HG03520 (cell line): ENCODE measurements around the gene EML6.

ENCODE experiments used
- ATAC-seq: cut with Tn5 transposase; IDR thresholded peaks from one replicate; pipeline ENCODE4 v1.9.1; 2021; ENCODE audit warnings: mild to moderate bottlenecking, moderate library complexity; ENCODE audit not compliant: unreplicated experiment

The EML6 gene

GRCh38 chr2:54789878-54790277, 66.4 kb downstream of the EML6 start:
- ATAC-seq = no peak

- ATAC-seq = no peak
Measured at GRCh38 chr2:54791831-54792230, 68.4 kb downstream of the EML6 start.

GRCh38 chr2:54797307-54797706, 73.8 kb downstream of the EML6 start:
- no peak for ATAC-seq

DNA sequence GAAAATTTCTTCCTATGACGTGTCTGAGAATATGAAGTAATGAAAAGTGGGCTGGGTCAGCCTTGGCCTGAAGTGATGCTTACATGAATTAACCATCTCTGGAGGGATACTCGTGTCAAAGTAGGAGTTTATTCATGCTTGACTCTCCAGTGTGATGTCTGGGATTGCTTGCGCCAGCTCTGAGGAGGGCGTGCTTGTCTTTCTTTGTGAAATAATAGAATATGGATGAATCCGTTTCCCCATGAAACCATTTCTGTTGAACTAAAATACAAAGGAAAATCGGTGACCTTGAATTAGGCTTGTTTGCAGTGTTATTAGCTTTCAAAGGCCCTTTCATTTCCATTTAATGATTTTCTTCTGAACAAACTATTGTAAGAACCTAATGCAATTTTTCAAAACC, 77.9 kb downstream of the EML6 start:
- ATAC-seq = no peak

DNA sequence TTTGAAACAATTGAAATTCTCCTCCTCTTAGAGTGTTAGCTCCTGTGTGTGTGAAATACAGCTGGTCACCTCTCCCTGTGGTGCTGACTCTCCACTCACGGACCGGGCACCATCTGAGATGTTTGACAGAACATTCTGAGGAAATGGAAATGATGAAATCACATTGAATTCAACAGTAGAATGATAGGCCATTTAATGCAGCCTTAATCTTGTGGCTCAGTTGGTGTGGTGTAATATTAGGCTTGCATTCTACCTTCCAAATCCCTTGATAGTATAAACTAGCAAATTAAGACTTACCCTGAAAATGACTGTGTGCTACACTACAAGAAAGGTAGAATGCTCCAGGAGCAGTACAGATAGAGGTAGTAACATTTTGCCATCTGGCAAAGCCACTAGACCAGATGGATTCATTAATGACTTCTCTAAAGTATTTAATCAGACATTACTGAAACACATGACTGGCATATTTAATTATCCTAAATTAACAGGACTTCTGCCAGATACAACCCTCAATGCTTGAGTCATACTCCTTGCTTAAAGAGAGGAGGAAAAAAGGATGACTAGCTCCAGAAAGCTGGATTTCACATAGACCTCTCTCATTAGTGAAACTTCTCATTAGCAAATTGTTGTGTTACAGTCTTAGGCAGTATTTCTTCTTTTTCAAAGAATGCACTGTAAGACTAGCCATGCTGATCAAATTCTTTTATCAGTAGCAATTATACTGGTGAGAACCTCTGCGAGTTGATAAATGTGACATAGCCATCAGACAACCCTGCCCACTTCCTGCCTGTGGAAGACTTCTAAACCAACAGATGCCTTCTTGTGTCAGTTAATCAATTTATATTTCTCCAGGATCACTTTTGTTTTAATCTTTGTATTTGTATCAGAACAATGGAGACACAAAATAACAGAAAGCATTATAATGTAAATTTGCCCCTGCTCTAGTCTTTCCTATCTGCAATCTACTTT, 80.6 kb downstream of the EML6 start:
- no peak for ATAC-seq

DNA sequence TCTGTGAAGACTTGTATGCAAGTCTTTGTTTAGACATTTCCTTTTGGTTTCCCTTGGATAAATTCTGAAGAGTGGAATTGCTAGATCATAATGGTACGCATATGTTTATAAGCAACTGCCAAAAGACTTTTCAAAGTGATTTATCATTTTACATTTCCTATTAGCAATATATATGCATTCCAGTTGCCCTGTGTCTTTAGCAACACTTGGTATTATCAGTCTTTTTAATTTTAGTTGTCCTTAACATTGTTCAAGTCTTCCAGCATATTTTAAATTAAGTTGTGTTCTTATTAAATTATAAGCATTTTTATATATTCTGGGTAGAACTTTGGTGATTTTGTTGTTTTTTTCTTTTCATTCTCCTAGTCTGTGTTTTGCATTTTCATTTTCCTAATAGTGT, 81.8 kb downstream of the EML6 start:
- ATAC-seq = no peak

GRCh38 chr2:54806975-54807374, 83.5 kb downstream of the EML6 start:
- no peak for ATAC-seq

GRCh38 chr2:54808661-54809060, 85.2 kb downstream of the EML6 start:
- no peak for ATAC-seq

DNA sequence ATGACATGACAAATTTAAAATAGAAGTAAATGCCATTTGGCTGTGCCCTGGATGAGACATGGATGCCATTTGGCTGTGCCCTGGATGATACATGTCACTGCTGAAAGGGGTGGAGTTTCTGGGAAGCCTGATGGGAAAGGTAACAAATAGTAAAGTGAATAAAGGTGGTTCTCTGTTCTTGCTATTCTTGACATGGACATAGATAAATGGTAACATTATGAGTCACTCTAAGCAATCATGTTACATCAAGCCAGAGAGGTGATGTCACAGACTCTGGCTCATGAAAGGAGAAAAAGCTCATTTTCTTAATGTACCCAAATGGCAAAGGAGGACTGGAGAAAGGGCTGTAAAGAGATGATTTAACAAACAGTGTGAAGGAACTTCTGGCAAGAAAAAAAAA, 86.4 kb downstream of the EML6 start:
- ATAC-seq = no peak

DNA sequence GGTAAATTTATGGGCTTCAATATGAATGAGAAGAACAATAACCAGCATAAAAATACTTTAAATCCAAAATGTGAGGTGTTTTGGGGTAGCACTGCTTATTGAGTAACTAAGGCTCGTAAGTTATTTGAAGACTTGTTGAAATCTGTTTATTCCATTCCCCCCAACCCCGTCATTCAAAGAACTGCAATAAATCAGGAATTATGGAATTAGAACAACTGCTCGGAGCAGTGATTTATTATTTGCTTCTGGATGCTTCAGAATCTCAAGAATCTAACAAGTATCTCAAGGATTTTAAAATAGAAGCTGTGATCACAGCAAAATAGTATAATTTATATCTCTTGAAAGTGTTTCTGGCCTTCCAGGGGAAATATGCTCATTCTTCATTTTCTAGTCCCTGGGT, 86.8 kb downstream of the EML6 start:
- ATAC-seq = no peak

DNA sequence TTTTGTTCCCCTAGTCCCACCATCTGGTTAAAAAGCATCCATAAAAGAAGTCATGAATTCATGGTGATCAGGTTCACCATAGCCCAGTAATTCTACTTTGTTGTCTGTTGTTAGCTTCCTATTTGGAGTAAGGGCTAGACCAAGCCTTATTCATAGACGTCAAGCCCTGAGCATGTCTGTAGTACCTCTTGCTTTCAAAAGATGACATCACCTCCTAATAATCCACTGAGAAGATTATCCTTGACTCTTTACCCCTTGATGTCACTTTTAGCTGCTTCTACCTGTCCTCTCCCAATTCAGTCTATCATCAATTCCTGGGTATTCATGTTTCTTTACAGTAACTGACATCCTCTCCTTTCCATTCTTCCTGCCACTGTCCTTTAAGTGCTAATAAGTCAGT, 90.1 kb downstream of the EML6 start:
- no peak for ATAC-seq

DNA sequence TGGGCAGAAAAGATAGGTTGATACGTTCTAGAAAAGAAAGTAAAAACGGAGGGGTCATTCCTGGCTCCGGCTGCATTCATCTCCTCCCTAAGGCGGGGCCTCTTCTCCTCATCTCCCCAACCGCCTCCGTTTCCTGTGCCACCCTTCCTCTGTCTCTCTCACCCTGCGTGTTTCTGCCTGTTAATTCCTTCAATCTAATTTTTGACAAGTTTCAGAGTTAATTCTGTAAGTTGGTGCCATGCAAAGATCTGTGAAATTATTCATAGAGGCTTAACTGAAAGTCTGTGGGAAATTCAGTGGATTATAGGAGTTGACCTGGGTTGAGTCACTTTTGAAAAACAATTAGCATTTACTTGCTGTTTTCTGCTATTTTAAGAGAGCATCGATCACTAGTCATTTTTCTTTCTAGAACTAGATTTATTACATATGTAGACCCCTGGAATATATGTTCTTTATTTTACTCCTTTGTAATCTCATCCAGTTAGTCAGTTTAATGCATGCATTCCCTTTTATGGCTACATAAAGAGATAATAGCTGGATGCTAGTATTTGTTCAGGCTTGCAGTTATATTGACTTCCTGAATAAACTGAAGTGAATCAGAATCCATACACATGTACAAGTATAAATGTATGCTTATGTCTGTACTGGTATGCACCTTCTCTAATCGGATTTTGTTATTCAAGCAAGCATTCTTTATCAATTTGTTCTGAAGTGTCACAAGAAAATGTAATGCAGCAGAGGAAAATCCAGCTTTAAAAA, 91.1 kb downstream of the EML6 start:
- ATAC-seq = no peak

- ATAC-seq = no peak
Measured at GRCh38 chr2:54815148-54815539, 91.7 kb downstream of the EML6 start.

GRCh38 chr2:54818226-54818625, 94.8 kb downstream of the EML6 start:
- no peak for ATAC-seq

DNA sequence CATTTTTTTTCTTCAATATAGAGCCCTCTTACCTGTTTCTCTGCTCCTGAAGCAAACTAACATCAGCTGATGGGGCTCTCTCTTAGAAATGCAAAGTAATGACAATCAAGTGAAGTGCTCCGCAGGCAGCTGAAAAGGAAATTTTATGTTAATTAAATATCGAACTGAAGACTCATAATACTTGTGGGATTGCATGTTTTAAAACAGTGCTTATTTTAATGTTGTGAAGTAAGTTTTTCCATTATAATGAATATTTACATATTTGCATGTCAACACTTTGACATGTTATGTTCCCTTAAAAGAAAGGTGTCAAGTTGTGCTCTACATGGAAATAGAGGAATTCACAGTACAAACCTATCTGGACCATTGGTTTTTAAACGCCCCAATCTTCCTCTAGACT, 97.1 kb downstream of the EML6 start:
- ATAC-seq = no peak

DNA sequence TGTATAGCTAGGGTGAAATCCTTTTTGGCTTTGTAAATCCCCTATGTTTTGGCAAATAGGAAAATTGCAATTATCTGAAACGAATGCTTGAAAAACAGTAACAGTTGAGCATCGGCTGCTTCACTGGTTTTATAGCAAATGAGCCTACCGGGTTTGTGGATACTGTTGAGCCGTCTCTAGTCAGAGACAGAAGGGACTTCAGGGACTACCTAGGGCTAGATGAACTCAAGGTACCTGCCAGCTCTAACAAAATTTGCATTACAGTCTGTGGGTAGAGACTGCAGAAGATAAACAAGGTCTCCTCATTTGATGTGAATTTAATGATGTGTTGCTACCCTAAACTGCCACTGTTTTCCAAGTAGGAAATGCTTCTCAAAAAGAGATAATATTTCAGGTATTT, 101.1 kb downstream of the EML6 start:
- no peak for ATAC-seq

GRCh38 chr2:54830546-54830945, 107.1 kb downstream of the EML6 start:
- no peak for ATAC-seq

GRCh38 chr2:54831480-54831879, 108.0 kb downstream of the EML6 start:
- ATAC-seq = no peak

GRCh38 chr2:54834721-54835120, 111.3 kb downstream of the EML6 start:
- ATAC-seq = no peak

DNA sequence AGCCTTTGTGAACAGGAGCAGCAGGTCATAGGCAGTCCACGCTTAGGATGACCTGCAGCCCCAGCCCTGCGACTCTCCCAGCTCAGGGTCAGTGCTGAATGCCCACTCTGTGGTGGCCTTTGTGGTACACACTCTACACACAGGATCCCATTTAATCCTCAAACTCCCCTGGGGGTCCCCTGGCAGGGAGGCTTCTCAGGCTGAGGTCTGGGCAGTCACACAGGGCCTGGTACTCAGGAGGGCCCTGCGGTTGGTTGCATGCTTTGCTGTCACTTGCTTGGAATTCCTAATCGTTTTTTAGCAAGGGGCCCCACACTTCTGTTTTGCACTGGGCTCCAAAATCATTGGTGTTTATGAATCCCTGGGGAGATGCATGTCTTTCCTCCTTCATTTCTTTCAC, 113.0 kb downstream of the EML6 start:
- no peak for ATAC-seq

GRCh38 chr2:54838585-54839035, 115.1 kb downstream of the EML6 start:
- ATAC-seq = peak; percentile 81
